Muscle layer of duodenum (tissue), 2 donors: Measurements from ENCODE around the gene ENTREP1.
"Not testable (repeated sequence)": the region's sequence is repeated elsewhere in the genome, so short reads cannot be mapped to it uniquely, and the experiment has no call there.

Experiments used
- H3K27ac ChIP-seq: one replicate; pipeline ENCODE4 v1.7.0; 2013; ENCODE audit warnings: mild to moderate bottlenecking, low read length
- H3K27me3 ChIP-seq: one replicate; pipeline ENCODE4 v1.7.0; 2013; ENCODE audit warnings: low read depth, mild to moderate bottlenecking, control low read depth, low read length
- H3K36me3 ChIP-seq, 2 donors: one replicate each; pipeline ENCODE4 v1.7.0; 2013; ENCODE audit warnings: low read length in 2 of 2, control low read depth in 1 of 2, mild to moderate bottlenecking in 1 of 2; ENCODE audit not compliant: insufficient read depth in 2 of 2, control insufficient read depth in 1 of 2
- H3K4me1 ChIP-seq, 2 donors: one replicate each; pipeline ENCODE4 v1.7.0; 2013; ENCODE audit warnings: low read length in 2 of 2, mild to moderate bottlenecking in 2 of 2, control low read depth in 1 of 2, moderate library complexity in 1 of 2; ENCODE audit not compliant: insufficient read depth in 2 of 2, control insufficient read depth in 1 of 2
- H3K4me3 ChIP-seq, 2 donors: one replicate each; pipeline ENCODE4 v1.7.0; 2013; ENCODE audit warnings: low read length in 2 of 2, low read depth in 1 of 2, mild to moderate bottlenecking in 1 of 2
- H3K9me3 ChIP-seq, 2 donors: one replicate each; pipeline ENCODE4 v1.7.0; 2013; ENCODE audit warnings: low read length in 2 of 2, control low read depth in 1 of 2, mild to moderate bottlenecking in 1 of 2; ENCODE audit not compliant: control insufficient read depth in 1 of 2
- donor health status: healthy.

ENTREP1 gene

DNA sequence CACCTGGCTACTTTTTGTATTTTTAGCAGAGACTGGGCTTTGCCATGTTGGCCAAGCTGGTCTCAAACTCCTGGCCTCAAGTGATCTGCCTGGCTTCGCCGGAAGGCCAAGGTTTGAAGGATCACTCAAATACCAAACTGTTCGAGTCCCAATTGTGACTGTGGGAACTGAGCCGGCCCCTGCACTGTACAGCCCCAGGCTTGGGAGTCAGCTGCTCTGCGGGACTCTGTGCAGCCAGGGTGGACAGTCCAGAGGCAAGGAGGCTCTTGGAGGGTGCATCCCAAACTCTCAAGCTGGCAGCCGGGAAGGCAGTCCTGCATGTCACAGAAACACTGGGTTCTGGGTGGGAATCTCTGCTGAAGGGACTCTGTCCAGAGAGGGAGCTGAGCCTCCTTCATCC lies 109.0 kb downstream of the ENTREP1 start:
- Histone ChIP-seq H3K4me1 (no peaks in the 10 kb centered on the region), H3K27me3 (no peaks in the 10 kb centered on the region), H3K9me3 (no peaks in the 10 kb centered on the region), H3K4me3 (no peak overlapping the region), H3K27ac (no peak overlapping the region), H3K36me3 (no peaks in the 10 kb centered on the region)

DNA sequence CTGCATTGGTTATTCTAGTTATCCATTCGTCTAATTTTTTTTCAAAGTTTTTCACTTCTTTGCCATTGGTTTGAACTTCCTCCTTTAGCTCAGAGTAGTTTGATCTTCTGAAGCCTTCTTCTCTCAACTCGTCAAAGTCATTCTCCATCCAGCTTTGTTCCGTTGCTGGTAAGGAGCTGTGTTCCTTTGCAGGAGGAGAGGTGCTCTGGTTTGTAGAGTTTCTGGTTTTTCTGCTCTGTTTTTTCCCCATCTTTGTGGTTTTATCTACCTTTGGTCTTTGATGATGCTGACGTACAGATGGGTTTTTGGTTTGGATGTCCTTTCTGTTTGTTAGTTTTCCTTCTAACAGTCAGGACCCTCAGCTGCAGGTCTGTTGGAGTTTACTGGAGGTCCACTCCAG lies 114.6 kb downstream of the ENTREP1 start:
- H3K9me3 ChIP-seq, H3K4me3 ChIP-seq, H3K27me3 ChIP-seq, H3K4me1 ChIP-seq, H3K27ac ChIP-seq, H3K36me3 ChIP-seq: not testable (repeated sequence)

GRCh38 chr9:69440254-69440955 lies 115.4 kb downstream of the ENTREP1 start:
- H3K4me3 ChIP-seq, H3K36me3 ChIP-seq, H3K4me1 ChIP-seq, H3K27me3 ChIP-seq, H3K27ac ChIP-seq, H3K9me3 ChIP-seq: not testable (repeated sequence)
